Neural progenitor cell (in vitro differentiated cells): ENCODE results near the gene NBAS.

Source experiments
- EZH2 ChIP-seq: fragments of 200-600 bp; sonication (generic); IDR thresholded peaks from 2 replicates; pipeline ENCODE4 v1.6.1; 2017; ENCODE audit warnings: antibody characterized with exemption, mild to moderate bottlenecking, moderate library complexity
- EZH2phosphoT487 ChIP-seq: fragments of 200-600 bp; sonication (generic); IDR thresholded peaks from 2 replicates; pipeline ENCODE4 v1.6.1; 2017; ENCODE audit warnings: antibody characterized with exemption
- TF ChIP-seq, protein P1 (sequence below): fragments of 200-600 bp; sonication (generic); IDR thresholded peaks from 2 replicates; pipeline ENCODE4 v1.5.1; 2017; ENCODE audit warnings: antibody characterized with exemption, mild to moderate bottlenecking

DNA sequence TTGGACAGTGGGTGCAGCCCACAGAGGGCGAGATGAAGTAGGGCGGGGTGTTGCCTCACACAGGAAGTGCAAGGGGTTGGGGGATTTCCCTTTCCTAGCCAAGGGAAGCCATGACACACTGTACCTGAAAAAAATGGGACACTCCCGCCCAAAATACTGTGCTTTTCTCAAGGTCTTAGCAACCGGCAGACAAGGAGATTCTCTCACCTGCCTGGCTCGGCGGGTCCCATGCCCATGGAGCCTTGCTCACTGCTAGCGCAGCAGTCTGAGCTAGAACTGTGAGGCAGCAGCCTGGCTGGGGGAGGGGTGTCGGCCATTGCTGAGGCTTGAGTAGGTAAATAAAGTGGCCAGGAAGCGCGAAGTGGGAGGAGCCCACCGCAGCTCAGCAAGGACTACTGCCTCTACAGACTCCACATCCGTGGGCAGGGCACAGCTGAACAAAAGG lies 244.7 kb downstream of the NBAS start:
- TF ChIP-seq EZH2phosphoT487 = no peak
- TF ChIP-seq, protein P1, sequence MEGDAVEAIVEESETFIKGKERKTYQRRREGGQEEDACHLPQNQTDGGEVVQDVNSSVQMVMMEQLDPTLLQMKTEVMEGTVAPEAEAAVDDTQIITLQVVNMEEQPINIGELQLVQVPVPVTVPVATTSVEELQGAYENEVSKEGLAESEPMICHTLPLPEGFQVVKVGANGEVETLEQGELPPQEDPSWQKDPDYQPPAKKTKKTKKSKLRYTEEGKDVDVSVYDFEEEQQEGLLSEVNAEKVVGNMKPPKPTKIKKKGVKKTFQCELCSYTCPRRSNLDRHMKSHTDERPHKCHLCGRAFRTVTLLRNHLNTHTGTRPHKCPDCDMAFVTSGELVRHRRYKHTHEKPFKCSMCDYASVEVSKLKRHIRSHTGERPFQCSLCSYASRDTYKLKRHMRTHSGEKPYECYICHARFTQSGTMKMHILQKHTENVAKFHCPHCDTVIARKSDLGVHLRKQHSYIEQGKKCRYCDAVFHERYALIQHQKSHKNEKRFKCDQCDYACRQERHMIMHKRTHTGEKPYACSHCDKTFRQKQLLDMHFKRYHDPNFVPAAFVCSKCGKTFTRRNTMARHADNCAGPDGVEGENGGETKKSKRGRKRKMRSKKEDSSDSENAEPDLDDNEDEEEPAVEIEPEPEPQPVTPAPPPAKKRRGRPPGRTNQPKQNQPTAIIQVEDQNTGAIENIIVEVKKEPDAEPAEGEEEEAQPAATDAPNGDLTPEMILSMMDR = no peak
- TF ChIP-seq EZH2 = no peak
